ENCODE data around the gene EXOSC6.
"Not testable (repeated sequence)": the region's sequence is repeated elsewhere in the genome, so short reads cannot be mapped to it uniquely, and the experiment has no call there.

EXOSC6 gene

GRCh38 chr16:70254180-70254964, 2.6 kb upstream of the EXOSC6 start:
- no peak for DNase-seq

- no peak for DNase-seq
These were observed 1.8 kb upstream of the EXOSC6 start for GRCh38 chr16:70253291-70254106.

- DNase-seq: no peak
These were observed 732 bp upstream of the EXOSC6 start for GRCh38 chr16:70252355-70252988.

GRCh38 chr16:70250748-70251628, 752 bp downstream of the EXOSC6 start:
- DNase-seq: no peak

- DNase-seq: not testable (repeated sequence)
These were observed 2.0 kb downstream of the EXOSC6 start for GRCh38 chr16:70249697-70250096.

GRCh38 chr16:70238773-70239172, 13.0 kb downstream of the EXOSC6 start:
- DNase-seq: not testable (repeated sequence)

- not testable (repeated sequence) for DNase-seq
These were observed 19.9 kb downstream of the EXOSC6 start for GRCh38 chr16:70231831-70232230.

GRCh38 chr16:70226024-70226423, 25.7 kb downstream of the EXOSC6 start:
- not testable (repeated sequence) for DNase-seq

- DNase-seq: not testable (repeated sequence)
These were observed 26.3 kb downstream of the EXOSC6 start for GRCh38 chr16:70225430-70225829.

- DNase-seq: not testable (repeated sequence)
These were observed 27.1 kb downstream of the EXOSC6 start for GRCh38 chr16:70224645-70225044.

GRCh38 chr16:70223971-70224513, 27.7 kb downstream of the EXOSC6 start:
- not testable (repeated sequence) for DNase-seq

GRCh38 chr16:70223216-70223615, 28.5 kb downstream of the EXOSC6 start:
- DNase-seq: not testable (repeated sequence)

GRCh38 chr16:70222574-70222973, 29.2 kb downstream of the EXOSC6 start:
- not testable (repeated sequence) for DNase-seq

GRCh38 chr16:70218586-70218985, 33.2 kb downstream of the EXOSC6 start:
- DNase-seq: not testable (repeated sequence)

- DNase-seq: not testable (repeated sequence)
These were observed 45.4 kb downstream of the EXOSC6 start for GRCh38 chr16:70206382-70206781.

GRCh38 chr16:70204668-70205405, 46.9 kb downstream of the EXOSC6 start:
- DNase-seq: not testable (repeated sequence)

GRCh38 chr16:70204010-70204409, 47.7 kb downstream of the EXOSC6 start:
- not testable (repeated sequence) for DNase-seq

- DNase-seq: not testable (repeated sequence)
These were observed 48.2 kb downstream of the EXOSC6 start for GRCh38 chr16:70203508-70203907.

GRCh38 chr16:70200063-70200462, 51.7 kb downstream of the EXOSC6 start:
- DNase-seq: not testable (repeated sequence)

- DNase-seq: not testable (repeated sequence)
These were observed 52.6 kb downstream of the EXOSC6 start for GRCh38 chr16:70199170-70199569.

GRCh38 chr16:70198666-70199065, 53.1 kb downstream of the EXOSC6 start:
- not testable (repeated sequence) for DNase-seq

Measured in NCI-H1105 treated with DMSO at 0.1 percent for 48 hours (cell line).